Skeletal muscle satellite cell (primary cell): ENCODE results near the gene YIF1B.

Experiments used
- H3K27me3 ChIP-seq: 2 replicates; pipeline ENCODE4 v1.7.0; 2013; ENCODE audit warnings: low read length; ENCODE audit not compliant: control insufficient read depth, insufficient read depth
- H3K36me3 ChIP-seq: 2 replicates; pipeline ENCODE4 v1.7.0; 2013; ENCODE audit warnings: mild to moderate bottlenecking, control low read depth, low read length; ENCODE audit not compliant: insufficient read depth
- H3K4me1 ChIP-seq: 2 replicates; pipeline ENCODE4 v1.7.0; 2013; ENCODE audit warnings: low read length; ENCODE audit not compliant: control insufficient read depth, insufficient read depth
- H3K4me2 ChIP-seq: 2 replicates; pipeline ENCODE4 v1.7.0; 2013; ENCODE audit warnings: mild to moderate bottlenecking, low read length
- H3K4me3 ChIP-seq: 2 replicates; pipeline ENCODE4 v1.7.0; 2013; ENCODE audit warnings: low read length
- H3K9ac ChIP-seq: 2 replicates; pipeline ENCODE4 v1.7.0; 2013; ENCODE audit warnings: mild to moderate bottlenecking, low read depth, low read length, moderate library complexity
- H3K9me3 ChIP-seq: replicated peaks from 2 replicates; pipeline ENCODE4 v1.7.0; 2013; ENCODE audit warnings: mild to moderate bottlenecking, control low read depth, low read length

Gene YIF1B

DNA sequence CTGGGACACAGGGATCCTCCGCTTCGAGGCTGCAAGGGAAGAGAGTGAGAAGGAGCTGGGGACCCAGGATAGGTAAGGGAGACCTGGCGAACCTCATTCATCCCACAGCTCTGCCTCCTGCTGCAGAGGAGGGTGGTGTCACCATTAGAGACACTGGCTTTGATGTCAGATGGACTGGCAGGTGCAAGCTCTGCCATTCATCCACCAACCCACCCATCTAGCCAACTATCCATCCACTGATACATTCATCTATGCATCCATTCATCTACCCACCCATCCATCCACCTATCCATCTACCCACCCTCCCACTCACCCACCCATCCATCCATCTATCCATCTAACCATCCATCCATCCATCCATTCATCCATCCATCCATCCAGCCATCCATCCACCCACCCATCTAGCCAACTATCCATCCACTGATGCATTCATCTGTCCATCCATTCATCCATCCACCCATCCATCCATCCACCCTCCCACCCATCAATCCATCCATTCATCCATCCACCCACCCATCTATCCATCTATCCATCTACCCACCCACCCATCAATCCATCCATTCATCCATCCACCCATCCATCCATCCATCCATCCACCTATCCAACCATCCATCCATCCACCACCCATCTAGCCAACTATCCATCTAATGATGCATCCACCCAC, 6.0 kb downstream of the YIF1B start:
- Histone ChIP-seq H3K27me3 (no peaks in the 10 kb centered on the region), H3K4me3 (no peak overlapping the region), H3K9me3 (no peaks in the 10 kb centered on the region), H3K4me2 (no peak overlapping the region), H3K4me1 (peaks cover 2% of the 10 kb centered on the region), H3K9ac (no peak overlapping the region), H3K36me3 (peaks cover 24% of the 10 kb centered on the region)

DNA sequence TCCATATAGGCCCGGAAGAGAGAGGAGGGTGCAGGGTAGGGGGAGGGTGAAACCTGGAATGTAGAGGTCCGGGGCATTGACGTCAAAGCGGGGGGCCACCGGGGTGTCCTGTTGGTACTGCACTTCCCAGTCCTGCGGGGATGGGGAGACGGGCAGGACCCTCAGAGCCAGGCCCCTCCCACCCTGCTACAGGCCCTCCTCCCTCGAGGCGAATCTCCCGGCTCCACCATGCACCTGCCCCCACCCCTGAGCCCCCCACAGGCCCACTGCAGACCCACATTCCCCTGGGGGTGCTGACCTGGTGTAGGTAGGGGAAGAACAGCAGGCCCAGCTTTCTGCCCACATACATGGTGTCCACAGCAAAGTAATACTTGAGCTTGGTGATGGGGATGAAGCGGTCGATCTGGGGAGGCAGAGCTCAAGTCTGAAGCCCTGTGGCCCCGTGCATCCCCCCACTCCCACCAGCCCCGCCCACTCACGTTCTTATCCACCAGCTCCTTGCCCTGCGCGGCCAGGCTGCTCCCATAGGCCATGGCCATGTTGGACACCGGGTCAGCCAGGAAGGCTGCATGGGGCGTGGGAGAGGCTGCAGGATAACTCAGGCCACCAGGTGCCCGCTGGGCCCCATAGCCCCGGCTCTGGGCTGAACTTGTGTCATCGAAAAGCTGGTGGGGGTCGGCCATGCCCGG, 6.7 kb downstream of the YIF1B start:
- Histone ChIP-seq H3K4me3 (no peak overlapping the region), H3K4me2 (no peak overlapping the region), H3K27me3 (no peaks in the 10 kb centered on the region), H3K4me1 (peaks cover 4% of the 10 kb centered on the region), H3K36me3 (peaks cover 29% of the 10 kb centered on the region), H3K9ac (no peak overlapping the region), H3K9me3 (no peaks in the 10 kb centered on the region)

DNA sequence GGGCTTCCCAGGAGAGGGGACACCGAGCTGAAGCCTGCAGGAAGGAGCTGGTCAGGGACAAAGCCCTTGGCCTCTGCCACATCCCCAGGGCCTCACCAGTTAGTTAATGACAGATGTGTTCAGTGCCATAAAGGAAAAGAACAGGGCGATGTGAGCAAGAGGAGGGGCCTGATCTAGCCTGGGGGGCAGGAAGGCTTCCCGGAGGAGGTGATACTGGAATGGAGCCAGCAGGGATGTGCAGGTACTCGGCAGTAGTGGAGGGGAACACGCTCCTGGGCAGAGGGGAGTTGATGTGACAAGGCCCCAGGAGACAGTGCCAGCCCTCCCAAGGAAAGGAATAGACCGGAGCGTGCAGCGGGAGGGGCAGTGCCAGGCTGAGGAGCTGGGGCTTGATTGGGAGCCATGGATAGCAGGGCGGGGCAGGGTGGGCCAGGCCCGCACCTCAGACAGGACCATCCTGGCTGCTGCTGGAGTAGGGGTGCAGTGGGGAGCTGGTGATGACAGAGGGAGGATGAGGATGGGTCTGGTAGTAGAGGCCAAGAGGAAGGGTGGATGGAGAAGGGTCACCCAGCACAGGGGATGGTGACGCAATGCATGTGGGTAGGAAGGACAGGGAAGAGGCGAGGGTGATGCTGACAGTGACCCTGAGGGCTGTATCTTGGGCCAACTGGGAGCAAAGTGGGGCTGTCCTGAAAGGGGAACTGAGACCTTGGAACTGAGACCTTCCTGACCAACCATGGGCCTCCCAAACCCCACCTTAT, 7.6 kb downstream of the YIF1B start:
- Histone ChIP-seq H3K4me2 (no peak overlapping the region), H3K36me3 (peaks cover 35% of the 10 kb centered on the region), H3K4me3 (no peak overlapping the region), H3K9ac (no peak overlapping the region), H3K9me3 (no peaks in the 10 kb centered on the region), H3K4me1 (peaks cover 10% of the 10 kb centered on the region), H3K27me3 (no peaks in the 10 kb centered on the region)

DNA sequence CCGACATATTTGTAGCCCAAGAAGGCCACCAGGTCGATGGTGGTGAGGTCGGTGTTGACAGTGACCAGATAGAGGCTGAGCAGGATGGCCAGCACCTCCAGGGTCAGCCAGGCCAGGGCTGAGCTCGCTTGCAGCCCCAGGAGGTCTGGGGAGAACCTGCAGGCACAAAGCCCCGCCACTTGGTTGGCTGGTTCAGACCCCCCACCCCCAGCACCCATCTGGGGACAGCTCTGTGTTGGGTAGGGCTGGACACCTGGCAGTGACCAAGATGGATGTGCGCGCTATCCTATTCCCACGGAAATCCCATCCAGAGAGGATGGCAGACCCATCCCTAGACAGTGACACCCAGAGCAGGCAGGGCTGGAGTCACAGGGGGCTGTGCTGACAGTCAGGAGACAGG, 8.2 kb downstream of the YIF1B start:
- Histone ChIP-seq H3K9me3 (no peaks in the 10 kb centered on the region), H3K9ac (no peak overlapping the region), H3K4me1 (peaks cover 10% of the 10 kb centered on the region), H3K36me3 (peaks cover 35% of the 10 kb centered on the region), H3K27me3 (no peaks in the 10 kb centered on the region), H3K4me2 (no peak overlapping the region), H3K4me3 (no peak overlapping the region)

DNA sequence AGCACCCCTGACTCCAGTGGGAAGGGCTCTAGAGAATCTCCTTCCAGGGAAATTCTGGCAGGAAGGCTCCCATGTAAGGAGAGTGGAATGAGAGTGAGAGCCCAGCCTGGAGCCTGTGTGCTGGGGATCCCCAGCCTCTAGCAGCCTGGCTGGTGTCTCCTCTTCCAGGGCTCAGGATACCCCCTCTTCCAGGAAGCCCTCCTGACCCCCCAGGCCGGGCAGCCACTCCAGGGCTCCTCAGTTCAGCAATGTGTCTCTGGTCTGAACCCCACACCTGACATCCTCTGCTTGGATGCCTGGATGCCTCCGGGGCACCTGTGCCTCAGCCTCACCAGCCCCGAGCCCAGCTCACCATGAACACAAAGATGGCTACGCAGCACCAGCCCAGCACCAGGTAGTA, 8.7 kb downstream of the YIF1B start:
- H3K9me3 ChIP-seq = no peaks in the 10 kb centered on the region
- no peak overlapping the region for H3K9ac ChIP-seq
- no peak overlapping the region for H3K4me2 ChIP-seq
- peaks cover 10% of the 10 kb centered on the region for H3K4me1 ChIP-seq
- H3K27me3 ChIP-seq = no peaks in the 10 kb centered on the region
- no peak overlapping the region for H3K4me3 ChIP-seq
- peaks cover 35% of the 10 kb centered on the region for H3K36me3 ChIP-seq

DNA sequence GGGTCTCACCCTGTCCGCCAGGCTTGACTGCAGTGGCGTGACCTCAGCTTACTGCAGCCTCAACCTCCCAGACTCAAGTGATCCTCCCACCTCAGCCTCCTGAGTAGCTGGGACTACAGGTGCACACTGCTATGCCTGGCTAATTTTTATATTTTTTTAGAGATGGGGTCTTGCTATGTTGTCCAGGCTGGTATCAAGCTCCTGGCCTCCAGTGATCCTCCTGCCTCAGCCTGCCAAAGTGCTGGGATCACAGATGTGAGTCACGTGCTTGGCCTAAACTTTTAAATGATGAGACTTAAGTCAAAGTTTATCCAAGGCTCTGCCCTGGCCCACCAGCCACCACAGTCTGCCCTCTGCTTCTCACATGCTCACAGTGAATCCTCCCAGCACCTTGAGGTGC, 9.5 kb downstream of the YIF1B start:
- Histone ChIP-seq H3K4me3 (no peak overlapping the region), H3K27me3 (no peaks in the 10 kb centered on the region), H3K9ac (no peak overlapping the region), H3K36me3 (peaks cover 35% of the 10 kb centered on the region), H3K4me1 (peaks cover 13% of the 10 kb centered on the region), H3K9me3 (no peaks in the 10 kb centered on the region), H3K4me2 (no peak overlapping the region)

DNA sequence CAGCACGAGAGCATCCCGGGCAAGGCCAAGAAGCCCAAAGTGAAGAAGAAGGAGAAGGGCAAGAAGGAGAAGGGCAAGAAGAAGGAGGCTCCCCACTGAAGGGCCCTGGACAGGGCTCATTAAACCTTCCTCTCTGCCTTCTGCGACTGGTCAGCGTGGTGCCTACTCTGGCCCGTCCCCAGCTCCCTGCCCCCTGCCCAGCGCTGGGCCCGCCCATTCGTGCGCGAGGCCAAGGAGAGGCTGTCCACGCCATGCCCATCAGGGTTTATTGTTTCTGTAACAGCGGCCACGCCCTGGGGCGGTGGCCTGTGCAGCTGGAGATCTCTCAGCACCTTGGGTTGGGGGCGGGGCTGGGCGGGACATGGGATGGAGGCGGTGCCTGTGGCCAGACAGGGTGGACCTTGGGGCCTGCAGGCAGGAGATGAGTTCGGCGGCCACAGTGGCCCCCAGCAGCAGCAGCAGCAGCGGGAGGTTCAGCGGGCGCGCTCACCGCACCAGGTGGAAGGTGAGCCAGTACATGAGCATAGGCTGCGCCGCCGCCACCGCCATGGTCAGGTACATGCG, 10.8 kb downstream of the YIF1B start:
- H3K9me3 ChIP-seq = no peaks in the 10 kb centered on the region
- no peak overlapping the region for H3K4me2 ChIP-seq
- H3K36me3 ChIP-seq = peaks cover 35% of the 10 kb centered on the region
- no peak overlapping the region for H3K9ac ChIP-seq
- H3K4me1 ChIP-seq = peaks cover 23% of the 10 kb centered on the region
- no peak overlapping the region for H3K4me3 ChIP-seq
- H3K27me3 ChIP-seq = no peaks in the 10 kb centered on the region

DNA sequence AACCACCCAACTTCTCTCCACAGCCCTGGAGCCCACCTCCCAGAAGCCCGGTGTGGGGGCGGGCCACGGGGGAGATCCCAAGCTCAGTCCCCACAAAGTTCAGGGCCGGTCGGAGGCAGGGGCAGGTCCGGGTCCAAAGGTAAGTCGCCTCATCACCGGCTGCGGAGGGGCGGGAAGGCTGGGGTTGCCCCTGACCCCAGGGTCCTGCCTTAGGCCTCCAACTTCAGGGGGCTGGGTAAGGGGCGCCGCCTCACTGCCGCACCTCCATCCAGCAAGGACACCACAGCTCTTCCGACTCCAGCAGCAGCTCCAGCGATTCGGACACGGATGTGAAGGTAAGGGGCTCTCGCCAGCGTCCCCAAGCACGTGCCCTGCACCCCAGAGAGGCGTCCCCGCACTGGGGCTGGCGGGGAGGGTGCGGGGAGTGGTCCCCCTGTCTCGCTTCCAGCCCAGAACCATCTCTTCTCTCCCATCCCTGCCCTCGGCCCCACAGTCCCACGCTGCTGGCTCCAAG, 11.3 kb downstream of the YIF1B start:
- Histone ChIP-seq H3K9ac (no peak overlapping the region), H3K4me1 (peaks cover 23% of the 10 kb centered on the region), H3K4me2 (no peak overlapping the region), H3K27me3 (no peaks in the 10 kb centered on the region), H3K36me3 (peaks cover 35% of the 10 kb centered on the region), H3K9me3 (no peaks in the 10 kb centered on the region), H3K4me3 (no peak overlapping the region)

DNA sequence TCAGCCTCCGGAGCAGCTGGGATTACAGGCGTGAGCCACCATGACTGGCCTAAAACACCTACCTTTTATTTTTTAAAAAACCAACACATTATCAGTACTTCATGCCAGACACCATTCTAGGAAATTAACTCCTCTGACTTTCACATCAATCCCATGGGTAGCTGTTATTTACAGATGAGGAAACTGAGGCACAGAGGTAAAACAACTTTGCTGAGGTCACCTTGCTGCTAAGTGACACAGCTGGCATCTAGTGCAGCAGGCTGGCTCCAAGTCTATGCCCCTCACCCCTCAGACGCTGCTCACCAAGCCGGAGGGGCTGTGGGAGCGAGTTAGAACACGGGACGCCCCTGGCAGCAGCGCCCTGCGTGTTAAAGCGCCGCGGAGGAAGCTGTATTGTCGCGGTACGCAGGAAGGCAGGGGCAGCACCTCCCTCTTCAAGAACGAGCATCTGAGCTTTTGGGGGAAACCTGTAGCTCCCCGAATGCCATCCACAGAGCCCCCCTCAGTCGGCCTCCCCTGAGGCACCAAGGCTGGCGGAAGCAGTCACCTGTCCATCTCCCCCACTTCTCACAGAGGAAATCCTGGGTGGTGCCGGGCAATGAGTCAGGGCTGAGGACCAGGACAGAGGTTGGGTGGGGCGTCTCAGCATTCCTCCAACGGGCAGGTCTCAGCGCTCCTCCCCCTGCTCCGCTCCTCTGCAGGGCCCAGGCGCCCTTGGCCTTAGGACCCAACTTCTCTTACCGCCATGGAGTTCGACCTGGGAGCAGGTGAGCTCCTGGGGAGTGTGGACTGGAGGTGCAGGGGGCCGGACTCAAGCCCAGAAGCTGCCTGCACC, 12.0 kb downstream of the YIF1B start, which contains the start of gene C19orf33:
Gene C19orf33 (plus strand): TSS at position 735 of the 835 bp plus-strand sequence. CDS start 11 bp downstream, at position 746.
- no peak within 1 kb of the TSS for H3K4me3 ChIP-seq

DNA sequence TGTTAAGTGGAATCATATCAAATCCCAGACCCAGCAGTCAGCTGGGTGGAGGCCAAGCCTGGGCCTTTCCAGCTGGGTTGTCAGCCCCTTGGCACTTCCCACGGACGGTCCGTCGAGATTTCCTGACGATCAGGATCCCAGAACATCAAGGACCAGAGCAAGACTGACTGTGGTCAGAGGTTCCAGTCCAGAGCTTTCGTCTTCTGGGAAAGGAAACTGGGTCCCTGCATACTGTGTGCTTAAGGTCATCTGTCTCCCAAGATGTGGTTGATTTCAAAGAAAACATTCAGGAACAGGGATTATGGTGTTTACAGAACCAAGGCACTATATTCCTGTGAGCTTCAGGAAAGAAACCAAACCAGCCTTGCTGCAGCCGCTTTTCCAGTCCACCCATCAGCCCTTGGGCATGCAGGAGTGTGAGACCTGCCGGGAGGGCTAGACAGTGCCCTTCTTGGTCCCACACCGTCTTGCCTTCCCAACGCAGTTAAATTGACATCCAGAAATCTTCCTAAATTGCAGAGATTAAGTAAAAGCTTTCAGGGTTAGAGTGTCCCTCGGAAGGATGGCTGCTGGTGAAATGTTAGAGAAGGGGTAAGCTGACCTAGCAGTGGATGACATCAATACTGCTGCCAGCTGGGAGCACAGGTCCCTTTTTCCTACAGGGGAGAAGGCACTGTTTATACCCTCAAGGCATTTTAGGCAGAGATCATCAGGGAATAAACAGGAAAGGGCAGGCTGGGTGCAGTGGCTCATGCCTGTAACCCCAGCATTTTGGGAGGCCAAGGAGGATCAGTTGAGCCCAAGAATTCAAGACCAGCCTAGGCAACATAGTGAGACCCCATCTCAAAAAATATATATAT, 16.7 kb downstream of the YIF1B start:
- Histone ChIP-seq H3K4me3 (no peak overlapping the region), H3K4me2 (no peak overlapping the region), H3K9me3 (no peaks in the 10 kb centered on the region), H3K4me1 (peaks cover 28% of the 10 kb centered on the region), H3K27me3 (no peaks in the 10 kb centered on the region), H3K36me3 (peaks cover 6% of the 10 kb centered on the region), H3K9ac (no peak overlapping the region)

More for the DNA sequence above, 12.0 kb downstream of the YIF1B start, which contains the start of gene C19orf33:
- Histone ChIP-seq H3K9me3 (no peaks in the 10 kb centered on the region), H3K4me1 (peaks cover 29% of the 10 kb centered on the region), H3K9ac (no peak within 1 kb of the TSS), H3K4me2 (no peak within 1 kb of the TSS), H3K36me3 (peaks cover 35% of the 10 kb centered on the region), H3K27me3 (no peaks in the 10 kb centered on the region)
